Tibial nerve (tissue), 4 donors: ENCODE data around the gene HYDIN. TPM values are rescaled to one million over a fixed set of nuclear protein-coding genes. Genes with fewer than 3 reads are reported as not detected.

Experiments used
- DNase-seq, 2 donors: peaks; one replicate each; pipeline ENCODE4 v3.0.0-alpha.2; 2019; ENCODE audit warnings: low spot score in 2 of 2
- H3K27ac ChIP-seq, 4 donors: fragments of 200-600 bp; sonication (generic) in 3 of 4; one replicate each; pipeline ENCODE4 v1.5.1; 2017 to 2019; ENCODE audit warnings: mild to moderate bottlenecking in 1 of 4
- H3K27me3 ChIP-seq, 2 donors: fragments of 200-600 bp; sonication (generic) in 1 of 2; one replicate each; pipeline versions ENCODE4 v1.5.1 to v1.6.0; 2017 to 2019
- H3K36me3 ChIP-seq, 3 donors: fragments of 200-600 bp; sonication (generic); one replicate each; pipeline ENCODE4 v1.5.1; 2018 to 2019
- H3K4me1 ChIP-seq, 4 donors: fragments of 200-600 bp; sonication (generic) in 3 of 4; one replicate each; pipeline ENCODE4 v1.5.1; 2017 to 2019
- H3K4me3 ChIP-seq, 4 donors: fragments of 200-600 bp; sonication (generic) in 3 of 4; one replicate each; pipeline ENCODE4 v1.5.1; 2017 to 2019; ENCODE audit warnings: mild to moderate bottlenecking in 1 of 4, moderate library complexity in 1 of 4
- H3K9me3 ChIP-seq, 4 donors: fragments of 200-600 bp; sonication (generic) in 3 of 4; one replicate each; pipeline ENCODE4 v1.5.1; 2017 to 2019
- EP300 ChIP-seq, 2 donors: sonication (generic); formaldehyde crosslinking; IDR thresholded peaks; one replicate each; pipeline ENCODE4 v1.6.1; 2017; ENCODE audit warnings: antibody characterized with exemption in 2 of 2, mild to moderate bottlenecking in 1 of 2
- POLR2A ChIP-seq, 2 donors: fragments of 450-650 bp; IDR thresholded peaks; one replicate each; pipeline ENCODE4 v1.6.1; 2017; ENCODE audit warnings: antibody characterized with exemption in 2 of 2, mild to moderate bottlenecking in 2 of 2, moderate library complexity in 2 of 2
- WGBS, 2 donors: methylation state at CpG; one replicate each; pipeline ENCODE4 v1.1.5; 2018; 5-methylcytosine and 5-hydroxymethylcytosine counted together
- total RNA-seq, 4 donors: library from RNA; depleted of rRNA; stranded (reverse); fragments of >200 nt; gene quantifications; one replicate each; pipeline ENCODE4 v1.1.0, GENCODE V29; 2016
- TF ChIP-seq, protein P1 (sequence below), 5 experiments: fragments of 200-600 bp in 3 of 5; fragments of 450-650 bp in 2 of 5; sonication (generic) in 3 of 5; IDR thresholded peaks; one replicate each; pipeline ENCODE4 v1.5.1; 2016 to 2019; ENCODE audit warnings: antibody characterized with exemption in 5 of 5, mild to moderate bottlenecking in 3 of 5, moderate library complexity in 2 of 5

HYDIN gene
- total RNA-seq, 4 donors from 2014 or later: 0.21 to 3.1 (median 0.91) TPM

- TF ChIP-seq, protein P1, sequence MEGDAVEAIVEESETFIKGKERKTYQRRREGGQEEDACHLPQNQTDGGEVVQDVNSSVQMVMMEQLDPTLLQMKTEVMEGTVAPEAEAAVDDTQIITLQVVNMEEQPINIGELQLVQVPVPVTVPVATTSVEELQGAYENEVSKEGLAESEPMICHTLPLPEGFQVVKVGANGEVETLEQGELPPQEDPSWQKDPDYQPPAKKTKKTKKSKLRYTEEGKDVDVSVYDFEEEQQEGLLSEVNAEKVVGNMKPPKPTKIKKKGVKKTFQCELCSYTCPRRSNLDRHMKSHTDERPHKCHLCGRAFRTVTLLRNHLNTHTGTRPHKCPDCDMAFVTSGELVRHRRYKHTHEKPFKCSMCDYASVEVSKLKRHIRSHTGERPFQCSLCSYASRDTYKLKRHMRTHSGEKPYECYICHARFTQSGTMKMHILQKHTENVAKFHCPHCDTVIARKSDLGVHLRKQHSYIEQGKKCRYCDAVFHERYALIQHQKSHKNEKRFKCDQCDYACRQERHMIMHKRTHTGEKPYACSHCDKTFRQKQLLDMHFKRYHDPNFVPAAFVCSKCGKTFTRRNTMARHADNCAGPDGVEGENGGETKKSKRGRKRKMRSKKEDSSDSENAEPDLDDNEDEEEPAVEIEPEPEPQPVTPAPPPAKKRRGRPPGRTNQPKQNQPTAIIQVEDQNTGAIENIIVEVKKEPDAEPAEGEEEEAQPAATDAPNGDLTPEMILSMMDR (IDR thresholded peaks at IDR 0.05): no peak
- TF ChIP-seq EP300 (IDR thresholded peaks at IDR 0.05) (no peak), POLR2A (IDR thresholded peaks at IDR 0.05) (no peak)
- Histone ChIP-seq H3K27me3 (no peaks in the 10 kb centered on the region), H3K4me1 (no peaks in the 10 kb centered on the region), H3K36me3 (no peaks in the 10 kb centered on the region), H3K27ac (no peak overlapping the region), H3K9me3 (peaks cover 0 to 56% (median 4%) of the 10 kb centered on the region in 4 donors), H3K4me3 (no peak overlapping the region)
- WGBS, 2 donors: 89 to 94% methylated on average over 3 of the region's 3 CpGs
- DNase-seq: no peak
Observed at GRCh38 chr16:71225145-71225544, 5.4 kb downstream of the HYDIN start.

DNA sequence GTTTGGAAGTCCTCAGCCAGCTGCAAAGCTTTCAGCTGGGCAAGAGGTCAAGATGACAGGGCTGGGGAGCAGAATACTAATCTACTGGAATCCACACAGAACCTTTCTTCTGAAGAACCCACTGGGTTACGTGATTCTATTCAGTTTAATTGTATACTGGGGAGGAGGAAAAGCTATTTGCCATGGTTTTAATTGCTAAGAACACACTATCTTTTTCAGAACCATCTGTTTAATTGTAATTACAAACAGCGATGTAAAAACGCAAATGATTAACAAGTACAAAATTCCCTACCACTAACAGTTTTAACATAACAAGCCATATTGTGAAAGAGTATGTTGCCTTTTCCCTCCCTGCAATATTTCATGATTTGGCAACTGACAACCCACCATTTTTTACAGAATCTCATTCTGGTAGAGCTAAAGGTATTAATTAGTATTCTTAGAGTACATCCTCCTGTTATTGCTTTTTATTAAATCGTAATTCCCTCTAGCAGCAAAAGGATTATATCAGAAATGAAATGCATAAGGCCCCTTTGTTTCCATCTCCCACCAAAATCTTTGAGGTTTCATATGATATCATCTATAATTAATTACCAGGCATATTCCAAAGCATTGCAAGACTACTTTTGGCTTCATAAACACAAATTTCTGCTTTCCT lies 12.1 kb downstream of the HYDIN start:
- H3K27me3 ChIP-seq: no peaks in the 10 kb centered on the region
- no peak overlapping the region for H3K4me3 ChIP-seq
- DNase-seq: no peak
- no peaks in the 10 kb centered on the region for H3K4me1 ChIP-seq
- 56 to 58% methylated on average over 4 of the region's 4 CpGs for WGBS, 2 donors
- TF ChIP-seq, protein P1 (IDR thresholded peaks at IDR 0.05): no peak
- no peak for TF ChIP-seq EP300 (IDR thresholded peaks at IDR 0.05)
- no peak for TF ChIP-seq POLR2A (IDR thresholded peaks at IDR 0.05)
- no peaks in the 10 kb centered on the region for H3K36me3 ChIP-seq
- H3K27ac ChIP-seq: no peak overlapping the region
- peaks cover 0 to 15% (median 4%) of the 10 kb centered on the region in 4 donors for H3K9me3 ChIP-seq

GRCh38 chr16:71217506-71217905 lies 13.0 kb downstream of the HYDIN start:
- 52 to 64% methylated on average over 4 of the region's 4 CpGs for WGBS, 2 donors
- Histone ChIP-seq H3K4me1 (no peaks in the 10 kb centered on the region), H3K27ac (no peak overlapping the region), H3K27me3 (no peaks in the 10 kb centered on the region), H3K4me3 (no peak overlapping the region), H3K9me3 (peaks cover 0 to 9% (median 2%) of the 10 kb centered on the region in 4 donors), H3K36me3 (no peaks in the 10 kb centered on the region)
- DNase-seq: no peak
- TF ChIP-seq, protein P1 (IDR thresholded peaks at IDR 0.05): no peak
- TF ChIP-seq POLR2A (IDR thresholded peaks at IDR 0.05) (no peak), EP300 (IDR thresholded peaks at IDR 0.05) (no peak)

DNA sequence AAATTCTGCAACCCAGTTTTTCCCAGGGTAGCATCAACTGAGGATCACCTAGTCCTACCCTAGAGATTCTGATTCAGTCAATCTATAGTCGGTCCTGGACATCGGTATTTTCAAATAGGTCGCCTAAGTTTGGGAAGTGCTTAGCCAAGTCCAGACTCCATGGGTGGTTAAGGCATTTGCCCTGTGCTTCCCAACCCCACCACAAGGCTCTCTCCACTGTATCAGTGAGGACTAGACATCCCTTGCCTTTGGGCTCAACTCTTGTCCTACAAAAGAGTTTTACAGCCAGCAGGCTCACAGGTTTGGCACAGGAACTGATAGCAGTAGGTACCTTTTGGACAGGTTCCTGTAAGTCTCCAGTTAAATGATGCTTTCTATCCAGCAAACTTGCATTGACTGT lies 13.8 kb downstream of the HYDIN start:
- no peaks in the 10 kb centered on the region for H3K36me3 ChIP-seq
- no peak overlapping the region for H3K4me3 ChIP-seq
- TF ChIP-seq EP300 (IDR thresholded peaks at IDR 0.05) (no peak), POLR2A (IDR thresholded peaks at IDR 0.05) (no peak)
- TF ChIP-seq, protein P1 (IDR thresholded peaks at IDR 0.05): no peak
- peaks cover 0 to 2% (median 0%) of the 10 kb centered on the region in 4 donors for H3K9me3 ChIP-seq
- H3K27me3 ChIP-seq: no peaks in the 10 kb centered on the region
- H3K4me1 ChIP-seq: no peaks in the 10 kb centered on the region
- H3K27ac ChIP-seq: no peak overlapping the region
- 87 to 92% methylated on average over 3 of the region's 3 CpGs for WGBS, 2 donors
- no peak for DNase-seq

GRCh38 chr16:71214746-71215381 lies 15.7 kb downstream of the HYDIN start:
- no peak for DNase-seq
- TF ChIP-seq, protein P1 (IDR thresholded peaks at IDR 0.05): no peak
- TF ChIP-seq EP300 (IDR thresholded peaks at IDR 0.05) (no peak), POLR2A (IDR thresholded peaks at IDR 0.05) (no peak)

More at GRCh38 chr16:71214746-71215381, 15.7 kb downstream of the HYDIN start:
- H3K9me3 ChIP-seq: no peaks in the 10 kb centered on the region
- no peaks in the 10 kb centered on the region for H3K36me3 ChIP-seq
- no peak overlapping the region for H3K4me3 ChIP-seq
- H3K27ac ChIP-seq: no peak overlapping the region
- 59 to 70% methylated on average over 1 of the region's 1 CpG for WGBS, 2 donors
- no peaks in the 10 kb centered on the region for H3K4me1 ChIP-seq
- no peaks in the 10 kb centered on the region for H3K27me3 ChIP-seq
